Neural crest cell (in vitro differentiated cells): ENCODE measurements around the gene CSRP1. TPM values are rescaled to one million over a fixed set of nuclear protein-coding genes. Genes with fewer than 3 reads are reported as not detected.

Source experiments
- DNase-seq: peaks from one replicate; pipeline ENCODE4 v3.0.0; 2021; ENCODE audit warnings: low read depth, mixed read lengths, low spot score
- H3K27ac Mint-ChIP-seq: one replicate; pipeline ENCODE4 v1.8.0; 2021; ENCODE audit warnings: mild to moderate bottlenecking, mixed read lengths; ENCODE audit not compliant: unreplicated experiment
- H3K27me3 Mint-ChIP-seq: 2 replicates; pipeline ENCODE4 v1.8.0; 2021; ENCODE audit warnings: low read depth, mild to moderate bottlenecking, mixed read lengths
- H3K36me3 Mint-ChIP-seq: 2 replicates; pipeline ENCODE4 v1.8.0; 2021; ENCODE audit warnings: low read depth, mild to moderate bottlenecking, mixed read lengths
- H3K4me1 Mint-ChIP-seq: 2 replicates; pipeline ENCODE4 v1.8.0; 2021; ENCODE audit warnings: mixed read lengths
- H3K4me3 Mint-ChIP-seq: one replicate; pipeline ENCODE4 v1.8.0; 2021; ENCODE audit warnings: mild to moderate bottlenecking, mixed read lengths
- H3K9me3 Mint-ChIP-seq: 2 replicates; pipeline ENCODE4 v1.8.0; 2021; ENCODE audit warnings: mixed read lengths
- CTCF ChIP-seq: fragments of 200-600 bp; sonication (generic); conservative IDR thresholded peaks from 2 replicates; pipeline ENCODE4 v1.5.0; 2021; ENCODE audit warnings: antibody characterized with exemption, mild to moderate bottlenecking
- total RNA-seq: library from RNA; stranded (reverse); gene quantifications from 2 replicates; pipeline ENCODE4 v1.2.1, GENCODE V29; 2021

CSRP1 gene
- total RNA-seq, 1 donor from 2014 or later = 1.5 TPM

- Mint-ChIP-seq H3K9me3 (no peaks in the 10 kb centered on the region), H3K4me3 (peak overlapping the region; percentile 25), H3K27me3 (peaks cover 4% of the 10 kb centered on the region), H3K36me3 (no peaks in the 10 kb centered on the region), H3K4me1 (peaks cover 57% of the 10 kb centered on the region), H3K27ac (no peak overlapping the region)
- no peak for TF ChIP-seq CTCF
- DNase-seq = no peak
Measured at GRCh38 chr1:201503397-201504176, 3.3 kb downstream of the CSRP1 start.

DNA sequence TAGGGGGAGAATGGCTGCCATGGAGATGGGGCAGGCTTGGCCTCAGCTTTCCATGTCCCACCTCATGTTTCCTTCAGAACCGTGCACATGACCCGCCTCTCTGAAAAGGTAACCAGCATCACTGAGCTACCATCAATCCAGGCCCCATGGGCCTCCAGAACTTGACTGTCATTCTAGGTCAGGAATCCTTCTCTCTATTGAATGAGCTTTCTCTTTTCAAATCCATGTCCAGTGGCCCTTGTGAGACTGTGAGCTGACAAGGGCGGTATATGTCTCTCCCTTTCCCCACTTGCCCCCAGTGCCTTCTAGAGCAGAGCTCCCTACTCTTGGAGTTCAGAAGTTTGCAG, 4.4 kb downstream of the CSRP1 start:
- H3K9me3 Mint-ChIP-seq = no peaks in the 10 kb centered on the region
- no peak overlapping the region for H3K27ac Mint-ChIP-seq
- H3K27me3 Mint-ChIP-seq = peaks cover 4% of the 10 kb centered on the region
- peaks cover 57% of the 10 kb centered on the region for H3K4me1 Mint-ChIP-seq
- no peak for TF ChIP-seq CTCF
- no peak overlapping the region for H3K4me3 Mint-ChIP-seq
- DNase-seq = no peak
- H3K36me3 Mint-ChIP-seq = no peaks in the 10 kb centered on the region

GRCh38 chr1:201501812-201502510, 5.0 kb downstream of the CSRP1 start:
- Mint-ChIP-seq H3K9me3 (no peaks in the 10 kb centered on the region), H3K4me3 (no peak overlapping the region), H3K27ac (no peak overlapping the region), H3K36me3 (no peaks in the 10 kb centered on the region), H3K27me3 (peaks cover 4% of the 10 kb centered on the region), H3K4me1 (peaks cover 57% of the 10 kb centered on the region)
- TF ChIP-seq CTCF = no peak
- no peak for DNase-seq

DNA sequence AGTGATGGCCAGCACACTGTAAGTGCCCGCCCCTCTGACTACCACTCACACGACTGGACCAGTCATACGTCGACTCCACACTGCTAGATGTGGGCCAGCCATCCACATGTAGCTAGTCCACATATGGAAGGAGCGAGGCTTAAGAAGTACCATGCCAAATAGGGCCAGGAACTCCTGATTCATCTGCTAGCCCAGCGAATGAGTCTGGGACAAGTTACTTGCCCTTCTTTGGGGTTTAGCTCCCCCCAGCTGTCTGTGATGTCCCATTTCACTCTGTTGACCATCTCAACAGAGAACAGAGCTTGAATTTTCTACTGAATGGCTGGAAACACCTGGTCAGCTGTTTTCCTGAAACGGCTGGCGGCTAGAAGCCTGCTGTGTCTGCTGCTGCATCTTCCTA, 5.8 kb downstream of the CSRP1 start:
- Mint-ChIP-seq H3K27ac (no peak overlapping the region), H3K4me3 (peak overlapping the region; percentile 20), H3K4me1 (peaks cover 61% of the 10 kb centered on the region), H3K36me3 (no peaks in the 10 kb centered on the region), H3K27me3 (peaks cover 4% of the 10 kb centered on the region), H3K9me3 (no peaks in the 10 kb centered on the region)
- no peak for TF ChIP-seq CTCF
- no peak for DNase-seq

DNA sequence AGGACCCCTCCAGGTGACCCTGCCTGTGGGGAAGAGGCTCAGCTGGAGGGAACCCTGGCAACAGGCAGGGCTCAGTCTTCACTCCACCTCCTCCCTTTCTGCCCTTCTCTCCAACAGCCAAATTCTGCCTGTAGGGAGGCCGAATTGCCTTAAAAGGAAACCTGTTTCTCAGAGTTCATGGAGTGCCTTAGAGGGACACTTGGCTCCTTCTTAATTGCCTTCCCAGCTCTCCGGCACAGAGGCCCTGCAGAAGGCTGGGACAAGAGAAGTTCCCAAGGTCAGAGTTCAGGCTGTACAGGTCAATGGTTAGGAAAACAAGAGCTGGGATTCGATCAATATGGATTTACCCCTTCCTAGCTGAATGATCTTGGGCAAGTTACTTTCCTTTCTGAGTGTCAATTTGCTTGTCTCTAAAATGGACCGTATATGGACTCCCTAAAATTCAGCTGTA, 6.2 kb downstream of the CSRP1 start:
- H3K27me3 Mint-ChIP-seq = peaks cover 4% of the 10 kb centered on the region
- H3K36me3 Mint-ChIP-seq = no peaks in the 10 kb centered on the region
- no peak for DNase-seq
- no peak for TF ChIP-seq CTCF
- peak overlapping the region; percentile 76 for H3K27ac Mint-ChIP-seq
- H3K4me1 Mint-ChIP-seq = peaks cover 61% of the 10 kb centered on the region
- no peaks in the 10 kb centered on the region for H3K9me3 Mint-ChIP-seq
- peak overlapping the region; percentile 20 for H3K4me3 Mint-ChIP-seq
